Cerebellar cortex (tissue), 1 donor: Measurements from ENCODE around the gene SEZ6L.
A peak's percentile ranks its signal among the peaks of the same experiment; 100 is the strongest.

Source experiments
- DNase-seq: peaks from one replicate; pipeline ENCODE4 v3.0.0-alpha.2; 2015; ENCODE audit warnings: low spot score

SEZ6L gene

DNA sequence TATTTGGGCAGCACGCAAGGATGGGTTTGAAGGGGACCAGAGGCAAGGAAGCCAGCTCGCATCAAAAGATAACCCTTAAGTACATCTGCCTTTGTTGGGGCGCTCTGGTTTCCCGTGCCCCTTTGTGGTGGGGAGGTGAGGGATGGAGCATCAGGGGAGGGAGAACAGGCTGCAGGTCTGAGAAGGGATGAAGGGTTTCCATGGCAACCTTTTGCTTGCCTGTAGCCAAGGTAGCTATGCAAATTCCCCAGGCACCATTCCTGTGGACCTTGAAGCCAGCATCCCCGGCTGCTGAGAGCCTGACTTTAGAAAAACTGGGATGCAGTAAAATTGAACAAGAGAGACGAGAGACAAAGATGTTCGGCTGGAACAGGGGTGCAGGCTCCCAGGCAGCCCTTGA is 75.7 kb downstream of the SEZ6L start:
- peak; percentile 57 for DNase-seq

DNA sequence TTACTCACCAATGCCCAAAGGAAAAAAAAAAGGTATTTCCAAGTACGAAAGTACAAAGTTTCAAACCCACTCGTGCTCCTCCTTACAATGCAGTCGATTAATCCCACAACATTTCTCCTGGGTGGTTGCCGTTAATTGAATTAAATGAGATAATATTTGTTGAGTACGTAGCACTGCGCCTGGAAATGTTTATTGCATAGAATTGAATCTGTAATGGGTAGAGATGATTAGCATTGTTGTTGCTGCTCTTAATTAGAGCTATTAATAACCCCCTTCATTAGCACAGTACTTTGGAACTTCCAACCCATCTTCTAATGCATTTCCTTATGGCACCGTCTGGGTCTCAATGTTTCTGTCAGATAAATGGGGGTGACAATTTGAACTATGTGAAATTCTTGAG is 77.3 kb downstream of the SEZ6L start:
- DNase-seq: no peak

DNA sequence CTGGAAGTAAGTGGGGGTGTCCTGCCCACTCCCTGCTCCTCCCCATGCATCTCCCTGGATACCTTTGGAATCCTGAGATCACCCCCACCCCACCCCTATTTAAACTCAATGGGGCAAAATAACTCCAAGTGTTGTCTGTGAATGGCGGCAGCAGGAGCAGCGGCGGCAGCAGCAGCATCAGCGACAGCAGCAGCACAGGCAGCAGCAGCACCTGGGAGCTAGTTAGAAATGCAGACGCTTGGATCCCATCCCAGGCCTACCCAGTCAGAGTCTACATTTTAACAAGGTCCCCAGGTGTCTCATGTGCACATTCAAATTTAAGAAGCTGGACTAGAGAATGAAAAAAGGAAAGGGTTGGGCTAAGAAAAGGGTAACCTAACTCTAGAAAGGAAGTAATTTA is 82.6 kb downstream of the SEZ6L start:
- no peak for DNase-seq

DNA sequence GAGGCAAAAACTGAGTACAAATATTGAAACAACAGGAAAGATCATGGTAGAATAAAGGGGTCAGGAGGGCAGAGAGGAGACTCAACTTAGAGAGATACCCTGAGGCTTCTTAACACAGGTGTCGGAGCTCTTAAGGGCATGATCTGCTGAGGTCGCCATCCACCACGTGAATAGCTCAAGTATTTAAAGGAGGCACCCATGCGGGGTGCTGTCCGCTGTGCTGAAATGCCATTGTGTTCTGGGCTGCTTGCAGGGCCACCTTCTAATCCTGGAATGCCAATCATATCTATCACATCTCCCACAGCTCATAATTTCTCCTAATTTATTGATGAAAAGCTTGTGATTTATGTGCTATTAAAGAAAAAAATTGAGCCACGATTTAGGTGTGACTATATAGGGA is 90.2 kb downstream of the SEZ6L start:
- DNase-seq: no peak

DNA sequence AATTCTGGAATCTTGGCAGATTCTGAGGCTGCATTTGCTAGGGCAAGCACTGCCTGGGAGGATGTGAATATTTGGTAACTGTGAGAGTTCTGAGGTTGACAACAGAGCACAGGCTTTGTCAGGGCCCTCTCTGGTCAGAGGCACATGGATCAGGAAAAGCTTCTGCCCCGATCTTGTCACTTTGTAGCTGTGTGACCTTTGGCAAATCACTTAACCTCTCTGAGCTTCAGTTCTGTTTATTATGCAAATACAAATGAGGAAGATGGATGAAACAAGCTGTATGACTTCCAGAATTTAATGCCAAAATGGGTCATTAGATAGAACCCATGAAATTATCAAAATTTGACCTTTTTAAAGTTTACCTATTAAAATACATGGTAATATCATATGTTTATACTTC is 94.9 kb downstream of the SEZ6L start:
- DNase-seq: no peak

DNA sequence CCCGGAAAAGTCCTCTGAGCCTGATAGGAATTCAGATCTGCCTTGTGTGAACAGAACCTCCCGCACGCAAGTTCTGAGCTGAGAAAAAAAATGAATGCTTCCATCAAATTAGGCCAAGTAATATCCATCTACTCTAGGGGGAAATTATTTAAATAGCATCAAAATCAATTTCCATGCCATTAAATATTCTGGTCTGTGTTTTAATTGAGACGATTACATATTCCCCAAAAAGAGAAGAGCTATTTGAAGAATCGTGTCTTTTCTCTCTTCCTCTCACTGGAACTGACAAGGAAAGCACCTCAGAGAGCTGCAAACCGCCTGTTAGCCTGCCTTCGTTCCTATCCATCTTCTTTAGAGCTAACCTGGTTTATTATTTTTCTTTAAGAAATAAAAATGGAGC is 96.0 kb downstream of the SEZ6L start:
- DNase-seq: no peak

DNA sequence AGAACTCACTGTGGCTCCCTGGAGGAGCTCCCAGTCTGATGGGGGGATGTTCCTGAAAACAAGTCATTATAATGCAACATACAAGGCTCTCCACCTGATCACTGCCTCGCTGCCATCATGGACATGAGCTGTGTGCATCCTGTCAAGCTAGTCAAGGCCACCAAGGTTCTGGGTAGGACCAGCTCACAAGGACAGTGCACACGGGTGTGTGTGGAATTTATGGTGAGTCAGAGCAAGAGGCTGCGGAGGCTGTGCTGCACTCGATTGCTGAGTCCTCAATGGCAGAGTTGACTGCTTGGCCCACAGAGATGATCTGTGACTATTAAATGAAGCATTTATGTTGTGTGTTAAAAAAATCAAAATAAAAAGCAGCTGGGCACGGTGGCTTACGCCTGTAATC is 96.6 kb downstream of the SEZ6L start:
- no peak for DNase-seq

DNA sequence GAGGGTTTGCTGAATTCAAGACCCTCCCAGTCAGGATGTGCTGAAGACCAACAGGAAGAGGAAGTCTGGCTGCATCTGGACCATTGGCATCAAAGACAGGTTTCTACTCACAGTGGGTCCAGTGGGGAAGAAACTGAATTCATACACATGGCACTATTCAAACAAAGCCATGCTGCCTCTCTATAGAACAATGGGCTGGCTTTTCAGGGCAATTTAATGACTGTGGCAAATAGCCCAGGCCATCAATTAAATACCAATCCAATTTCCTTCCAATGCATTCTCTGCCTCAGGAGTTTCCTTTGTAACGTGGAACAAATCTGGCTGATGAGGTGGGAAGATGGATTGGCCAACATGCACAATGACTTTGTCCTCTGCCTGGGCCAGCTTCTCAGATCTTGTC is 98.6 kb downstream of the SEZ6L start:
- DNase-seq: no peak

DNA sequence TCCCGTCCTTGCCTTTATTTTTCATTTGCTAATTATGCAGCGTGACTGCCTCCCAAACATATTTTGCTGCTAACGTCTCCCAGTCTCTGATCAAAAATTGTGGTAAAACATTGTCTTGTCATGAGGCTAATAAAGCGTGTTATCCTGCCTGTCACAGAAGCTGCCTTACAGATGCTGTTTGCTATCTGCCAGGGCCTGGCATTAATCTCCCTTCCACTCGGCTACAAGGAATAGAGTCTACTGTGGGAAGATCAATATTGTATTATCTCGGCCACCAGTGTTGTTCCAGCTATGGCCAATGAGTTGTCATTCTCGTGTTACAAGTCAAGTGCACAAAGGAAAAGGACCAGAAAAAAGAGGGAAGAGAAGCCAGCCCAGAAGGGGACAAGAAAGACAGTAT is 100.3 kb downstream of the SEZ6L start:
- DNase-seq: no peak

DNA sequence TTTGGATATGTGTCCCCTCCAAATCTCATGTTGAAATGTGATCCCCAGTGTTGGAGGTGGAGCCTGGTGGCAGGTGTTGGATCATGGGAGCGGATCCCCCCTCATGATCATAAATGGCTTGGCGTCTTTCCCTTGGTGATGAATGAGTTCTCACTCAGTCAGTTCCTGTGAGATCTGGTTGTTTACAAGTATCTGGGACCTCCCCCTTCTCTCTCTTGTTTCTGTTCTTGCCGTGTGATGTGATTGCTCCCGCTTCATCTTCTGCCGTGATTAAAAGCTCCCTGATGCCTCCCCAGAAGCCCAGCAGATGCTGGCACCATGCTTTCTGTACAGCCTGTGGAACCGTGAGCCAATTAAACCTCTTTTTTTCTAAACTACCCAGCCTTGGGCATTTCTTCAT is 102.2 kb downstream of the SEZ6L start:
- no peak for DNase-seq

DNA sequence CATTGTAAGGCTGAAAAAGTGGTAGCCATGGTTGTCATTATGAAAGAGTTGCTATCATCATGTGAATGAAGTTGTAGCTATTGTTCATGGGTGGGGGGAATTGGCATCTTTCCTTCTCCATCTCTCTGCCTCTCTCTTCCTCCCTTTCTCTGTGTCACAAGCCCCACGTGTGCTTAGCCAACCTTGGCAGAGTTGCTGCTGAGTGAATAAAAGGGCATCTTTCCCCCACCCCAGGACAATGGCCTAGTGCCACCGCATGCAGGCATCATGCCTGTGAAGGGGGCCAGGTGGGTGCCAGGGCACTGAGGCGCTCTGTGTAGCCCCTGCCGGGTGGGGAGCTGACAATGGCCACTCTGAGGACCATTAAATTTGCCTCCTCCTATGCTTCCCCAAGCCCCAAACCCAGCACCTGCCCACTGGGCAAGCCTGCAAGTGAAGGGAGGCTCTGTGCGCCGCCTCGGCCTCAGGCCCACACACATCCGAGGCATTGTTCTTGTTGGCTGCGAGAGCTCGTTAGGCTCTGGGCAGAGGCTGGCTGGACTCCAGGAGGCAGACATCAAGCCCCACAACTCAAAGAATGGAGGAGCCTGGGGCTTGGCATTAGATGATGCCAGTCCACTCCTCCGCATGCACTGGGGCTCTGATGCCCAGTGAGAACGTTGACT is 103.9 kb downstream of the SEZ6L start:
- peak; percentile 59 for DNase-seq

DNA sequence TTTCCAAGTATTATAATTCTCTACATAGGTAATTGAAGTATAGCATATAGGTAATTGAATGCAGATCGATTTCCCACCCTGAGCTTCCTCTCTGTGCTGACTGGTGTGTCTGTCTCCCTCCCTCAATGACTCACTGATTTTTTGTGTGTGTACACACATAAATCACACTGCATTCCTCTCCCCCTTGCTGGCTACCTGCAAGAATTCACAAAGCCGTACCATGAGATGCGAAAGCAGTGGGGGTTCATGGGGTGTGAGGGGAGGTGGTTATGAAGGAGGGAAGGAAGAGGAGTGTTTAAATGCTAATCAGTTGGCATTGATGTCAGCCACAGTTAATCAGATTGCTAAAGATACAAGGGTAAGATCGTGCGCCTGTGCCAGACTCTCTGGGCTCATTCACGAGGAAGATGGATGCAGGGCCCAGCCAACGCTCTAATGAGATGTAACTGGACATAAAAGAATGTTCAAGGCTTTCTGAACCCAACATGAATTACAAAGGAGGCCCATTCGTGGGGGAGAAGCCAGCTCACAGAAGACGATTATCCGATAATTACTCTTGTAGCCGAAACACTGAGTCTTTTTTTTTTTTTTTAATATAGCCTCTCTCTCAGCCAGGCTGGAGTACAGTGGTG is 107.4 kb downstream of the SEZ6L start:
- DNase-seq: no peak

DNA sequence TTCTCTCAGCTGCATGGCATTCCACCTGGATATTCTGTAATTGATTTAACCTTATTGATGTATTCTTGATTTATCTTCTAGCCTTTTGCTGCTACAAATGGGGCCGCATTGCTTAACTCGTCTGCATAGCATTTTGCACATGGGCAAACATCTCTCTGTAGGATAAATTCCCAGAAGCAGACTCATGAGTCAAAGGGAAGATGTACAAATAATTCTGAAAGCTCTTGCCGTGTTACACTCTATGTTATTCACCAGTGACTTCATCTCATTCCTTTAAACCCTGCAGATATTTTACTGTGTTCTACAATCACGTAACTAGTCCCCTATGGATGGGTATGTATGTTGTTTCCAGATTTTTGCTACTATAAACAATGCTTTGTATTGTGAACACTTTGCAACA is 112.7 kb downstream of the SEZ6L start:
- no peak for DNase-seq

DNA sequence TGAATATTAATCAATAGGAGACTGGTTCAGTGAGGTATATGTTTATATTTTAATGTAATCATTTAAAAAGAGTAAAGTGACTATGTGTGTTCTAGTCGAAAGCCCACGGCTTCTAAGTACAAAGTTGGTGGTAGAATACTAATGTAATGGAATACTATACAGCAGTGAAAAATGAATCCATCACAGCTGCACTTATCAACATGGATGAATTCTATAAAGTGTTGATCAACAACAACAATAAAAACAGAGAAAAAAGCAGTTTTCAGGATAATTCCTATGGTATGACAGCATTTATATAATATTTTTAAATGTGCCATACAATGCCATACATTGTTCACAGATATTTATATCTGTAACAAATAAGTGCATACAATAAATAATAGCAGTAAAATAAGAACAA is 114.1 kb downstream of the SEZ6L start:
- no peak for DNase-seq

DNA sequence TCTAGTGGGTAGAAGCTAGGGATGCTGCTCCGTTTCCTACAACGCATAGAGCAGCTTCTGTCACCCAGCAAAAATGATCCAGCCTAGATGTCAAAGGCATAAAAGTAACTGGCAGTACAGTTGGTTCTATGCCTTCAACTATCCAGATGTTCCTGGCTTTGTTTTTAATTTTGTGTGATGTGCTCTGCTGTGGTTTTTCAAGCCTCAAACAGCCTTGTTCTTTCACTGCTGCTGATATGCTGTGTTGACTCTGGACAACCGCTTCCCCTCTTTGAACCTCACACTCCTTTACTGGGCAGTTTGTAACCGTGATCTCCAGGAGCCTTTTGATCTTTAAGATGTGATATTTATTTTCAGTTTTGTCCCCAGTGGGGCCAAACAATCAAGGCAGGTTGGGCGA is 116.4 kb downstream of the SEZ6L start:
- no peak for DNase-seq

DNA sequence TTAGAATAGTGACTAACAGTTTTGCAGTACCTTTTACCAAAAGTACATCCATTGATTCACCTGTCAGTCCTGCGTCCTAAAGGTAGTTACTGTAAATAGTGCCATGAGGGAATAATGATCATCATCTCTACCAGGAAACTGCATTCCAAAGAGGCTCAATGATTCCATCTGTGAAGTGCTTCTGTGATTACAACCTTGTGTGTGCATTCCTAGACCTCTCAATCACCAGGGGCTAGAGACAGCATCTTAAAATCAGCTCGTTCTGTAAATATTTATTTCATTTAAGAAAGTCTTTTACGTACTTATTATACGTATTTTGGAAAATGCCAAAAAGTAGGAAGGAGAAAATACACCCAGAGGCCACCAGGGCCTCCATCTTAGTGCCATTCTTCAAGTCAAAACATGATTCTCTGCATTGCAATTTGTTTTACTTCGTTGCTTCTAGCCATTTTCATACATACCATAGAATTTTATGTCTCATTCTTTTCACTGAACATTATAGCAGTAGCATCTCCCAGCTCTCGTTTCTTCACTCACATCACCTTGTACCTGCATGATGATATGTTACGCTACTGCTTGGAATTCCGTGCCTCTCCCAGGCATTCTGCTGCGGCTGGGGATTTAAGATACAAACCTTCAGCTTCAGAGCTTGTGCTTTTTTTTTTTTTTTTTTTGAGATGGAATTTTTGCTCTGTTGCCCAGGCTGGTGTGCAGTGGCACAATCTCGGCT is 117.0 kb downstream of the SEZ6L start:
- DNase-seq: no peak

DNA sequence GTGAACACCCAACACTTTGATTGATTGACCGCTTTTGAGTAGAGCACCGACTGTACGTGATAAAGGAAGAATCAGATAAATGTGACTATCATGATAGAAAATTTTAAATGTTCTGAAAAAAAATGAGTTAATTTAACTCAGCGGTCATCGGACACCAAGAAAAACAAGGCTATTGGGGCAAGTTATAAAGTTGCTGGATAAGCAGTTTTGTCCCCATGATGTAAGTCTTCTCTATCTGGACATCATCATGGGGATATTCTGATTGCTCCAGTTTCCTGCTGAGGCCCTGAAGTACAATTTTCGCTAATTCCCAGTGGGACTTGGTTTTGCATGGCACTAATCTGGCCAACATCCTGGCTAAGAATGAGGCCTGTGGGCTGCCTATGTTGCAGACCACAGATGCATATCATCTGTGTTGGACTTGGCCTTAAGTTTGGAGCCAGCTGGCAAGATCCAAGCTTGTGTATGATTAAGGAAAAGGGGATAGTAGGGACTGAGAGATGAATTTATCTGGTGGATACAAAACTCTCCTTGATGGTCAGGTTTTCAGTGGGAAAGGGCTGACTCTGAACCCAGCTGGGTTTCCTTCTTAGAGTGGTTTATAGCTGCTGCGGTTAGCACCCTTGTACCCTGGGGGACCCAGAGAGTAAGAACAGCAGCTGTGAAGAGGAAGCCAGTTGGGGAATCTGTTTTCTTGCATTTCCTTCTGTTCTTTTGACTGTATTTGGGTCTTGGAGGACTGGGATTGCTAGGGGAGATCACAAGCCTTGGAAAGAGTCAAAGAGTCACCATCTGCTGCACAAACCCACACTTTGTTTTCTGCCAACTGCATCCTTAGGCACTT is 118.3 kb downstream of the SEZ6L start:
- DNase-seq: peak; percentile 20

DNA sequence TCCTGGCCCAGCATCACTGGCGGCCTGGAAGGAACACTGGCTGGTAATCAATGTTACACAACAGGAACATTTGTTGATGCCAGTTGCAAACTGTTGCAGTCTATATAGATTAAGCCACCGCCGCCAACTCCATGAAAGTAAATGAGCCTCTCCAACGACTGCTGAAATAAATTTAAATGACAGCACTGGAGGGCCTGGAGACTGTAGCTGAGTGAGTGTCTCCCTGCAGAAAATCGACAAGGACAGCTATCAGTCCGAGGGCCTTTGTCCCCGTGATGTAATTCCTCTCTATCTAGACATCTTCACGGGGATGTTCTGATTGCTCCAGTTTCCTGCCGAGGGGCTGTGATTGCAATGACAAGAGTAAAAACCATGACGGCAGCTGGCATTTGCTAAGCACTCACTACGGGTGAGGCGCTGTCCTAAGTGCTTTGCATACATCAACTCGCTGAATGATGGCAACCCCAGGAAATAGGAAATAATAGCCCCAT is 120.4 kb downstream of the SEZ6L start:
- DNase-seq: no peak

DNA sequence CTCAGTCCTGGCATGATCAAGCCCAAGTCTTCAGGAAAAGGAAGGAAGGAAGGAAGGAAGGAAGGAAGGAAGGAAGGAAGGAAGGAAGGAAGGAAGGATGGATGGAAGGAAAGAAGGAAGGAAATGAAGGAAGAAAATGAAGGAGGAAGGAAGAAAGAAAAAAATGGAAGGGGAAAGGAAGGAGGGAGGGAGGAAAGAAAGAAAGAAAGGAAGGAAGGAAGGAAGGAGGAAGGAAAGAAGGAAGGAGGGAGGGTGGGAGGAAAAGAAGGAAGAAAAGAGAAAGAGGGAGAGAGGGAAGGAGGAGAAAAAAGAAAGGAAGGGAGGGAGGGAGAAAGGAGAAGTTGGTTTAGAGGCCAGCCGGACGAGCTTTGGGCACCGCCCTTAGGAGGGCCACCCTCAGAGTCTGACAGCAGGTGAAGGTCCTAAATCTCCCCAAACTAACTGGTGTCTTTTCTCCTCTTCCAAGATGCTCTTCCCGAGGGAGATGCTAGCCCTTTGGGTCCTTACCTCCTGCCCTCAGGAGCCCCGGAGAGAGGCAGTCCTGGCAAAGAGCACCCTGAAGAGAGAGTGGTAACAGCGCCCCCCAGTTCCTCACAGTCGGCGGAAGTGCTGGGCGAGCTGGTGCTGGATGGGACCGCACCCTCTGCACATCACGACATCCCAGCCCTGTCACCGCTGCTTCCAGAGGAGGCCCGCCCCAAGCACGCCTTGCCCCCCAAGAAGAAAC is 122.8 kb downstream of the SEZ6L start:
- DNase-seq: no peak

DNA sequence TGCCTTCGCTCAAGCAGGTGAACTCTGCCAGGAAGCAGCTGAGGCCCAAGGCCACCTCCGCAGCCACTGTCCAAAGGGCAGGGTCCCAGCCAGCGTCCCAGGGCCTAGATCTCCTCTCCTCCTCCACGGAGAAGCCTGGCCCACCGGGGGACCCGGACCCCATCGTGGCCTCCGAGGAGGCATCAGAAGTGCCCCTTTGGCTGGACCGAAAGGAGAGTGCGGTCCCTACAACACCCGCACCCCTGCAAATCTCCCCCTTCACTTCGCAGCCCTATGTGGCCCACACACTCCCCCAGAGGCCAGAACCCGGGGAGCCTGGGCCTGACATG is 123.4 kb downstream of the SEZ6L start:
- no peak for DNase-seq

DNA sequence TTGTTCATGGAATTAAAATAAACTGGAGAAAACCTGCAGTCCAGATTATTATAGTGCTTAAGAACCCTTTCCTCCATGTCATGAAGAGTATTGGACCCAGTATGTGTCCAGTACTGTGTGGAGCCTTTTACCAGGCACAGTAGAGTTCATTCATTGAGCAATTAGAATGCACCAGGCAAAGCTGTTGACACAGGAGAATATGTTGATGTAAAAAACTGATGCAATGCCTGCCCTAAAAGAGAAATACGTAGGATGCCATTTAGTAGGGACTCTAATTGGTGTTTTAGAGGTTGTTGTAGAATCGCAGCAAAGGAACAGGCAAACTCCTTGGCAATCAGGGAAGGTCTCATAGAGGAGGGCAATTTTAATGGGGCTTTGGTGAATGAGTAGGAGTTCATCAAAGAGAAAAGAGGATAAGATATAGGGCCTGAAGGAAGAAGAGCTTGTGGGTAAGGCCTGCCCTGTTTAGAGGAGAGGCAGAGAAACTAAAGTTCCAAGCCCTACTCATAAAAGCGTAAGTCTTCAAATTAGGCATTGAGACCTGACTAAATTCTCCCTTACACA is 126.4 kb downstream of the SEZ6L start:
- no peak for DNase-seq
